Measurements from ENCODE around the gene MYO15B.

DNA sequence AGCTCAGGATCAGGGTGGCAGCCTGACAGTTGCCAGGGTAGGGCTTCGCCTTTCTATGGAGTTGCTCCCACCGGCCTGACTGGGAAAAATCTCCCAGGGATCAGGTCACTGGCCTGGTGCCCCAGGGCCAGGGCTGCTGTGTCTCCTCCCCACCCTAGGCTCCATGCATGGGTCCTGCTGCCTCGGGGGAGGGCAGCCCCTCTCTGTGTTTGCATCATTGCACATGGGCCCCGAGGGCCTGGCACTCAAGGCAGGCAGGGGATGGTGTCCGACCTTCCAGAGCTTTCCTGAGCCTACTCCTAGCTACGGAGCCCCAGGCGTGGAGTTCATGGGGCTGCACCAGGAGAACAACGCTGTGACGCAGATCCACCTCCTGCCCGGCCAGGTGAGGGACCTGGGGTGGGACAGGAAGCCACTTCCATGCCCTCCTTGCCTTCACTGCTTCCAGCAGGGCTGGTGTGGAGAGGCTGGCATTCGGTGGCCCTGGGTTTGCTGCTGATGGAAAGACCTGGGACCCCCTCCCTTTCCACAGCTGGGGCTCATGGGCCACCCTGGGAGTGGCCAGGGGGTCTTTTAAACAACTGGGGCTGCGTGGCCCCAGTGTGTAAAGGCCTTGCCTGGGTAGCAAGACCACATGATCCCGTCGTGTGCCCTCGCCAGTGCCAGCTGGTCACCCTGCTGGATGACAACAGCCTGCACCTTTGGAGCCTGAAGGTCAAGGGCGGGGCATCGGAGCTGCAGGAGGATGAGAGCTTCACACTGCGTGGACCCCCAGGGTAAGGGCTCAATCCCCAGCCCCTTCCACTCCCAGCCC, 29.5 kb upstream of the MYO15B start:
- TF ChIP-seq CTCF (conservative IDR thresholded peaks at IDR 0.05; ENCODE audit: low read depth, low read length) (no peak), POLR2A (IDR thresholded peaks at IDR 0.05; ENCODE audit: low read depth, low read length) (no peak), RFX5 (IDR thresholded peaks at IDR 0.05; ENCODE audit: low read depth, low read length) (no peak), CEBPB (IDR thresholded peaks at IDR 0.05; ENCODE audit: low read depth, low read length) (no peak), MXI1 (IDR thresholded peaks at IDR 0.05; ENCODE audit: borderline replicate concordance, low read depth, low read length) (no peak), RAD21 (IDR thresholded peaks at IDR 0.05; ENCODE audit: low read length) (no peak), SMC3 (IDR thresholded peaks at IDR 0.05; ENCODE audit: low read depth, low read length) (no peak), MAFK (IDR thresholded peaks at IDR 0.05; ENCODE audit: low read depth, low read length) (no peak)
- TF ChIP-seq, protein P1, sequence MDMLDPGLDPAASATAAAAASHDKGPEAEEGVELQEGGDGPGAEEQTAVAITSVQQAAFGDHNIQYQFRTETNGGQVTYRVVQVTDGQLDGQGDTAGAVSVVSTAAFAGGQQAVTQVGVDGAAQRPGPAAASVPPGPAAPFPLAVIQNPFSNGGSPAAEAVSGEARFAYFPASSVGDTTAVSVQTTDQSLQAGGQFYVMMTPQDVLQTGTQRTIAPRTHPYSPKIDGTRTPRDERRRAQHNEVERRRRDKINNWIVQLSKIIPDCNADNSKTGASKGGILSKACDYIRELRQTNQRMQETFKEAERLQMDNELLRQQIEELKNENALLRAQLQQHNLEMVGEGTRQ (IDR thresholded peaks at IDR 0.05; ENCODE audit: low read depth, low read length): no peak

All from IMR-90 (cell line).